Activated T-helper 1 cell treated with Interleukin-2 at 50 U/mL for 16 hours (primary cell): ENCODE results near the gene CCDC167.
"Not testable (repeated sequence)": the region's sequence is repeated elsewhere in the genome, so short reads cannot be mapped to it uniquely, and the experiment has no call there.

Experiments
- DNase-seq: peaks from one replicate; pipeline ENCODE4 v3.0.0-alpha.2; 2020; ENCODE audit warnings: low read depth

CCDC167 gene

DNA sequence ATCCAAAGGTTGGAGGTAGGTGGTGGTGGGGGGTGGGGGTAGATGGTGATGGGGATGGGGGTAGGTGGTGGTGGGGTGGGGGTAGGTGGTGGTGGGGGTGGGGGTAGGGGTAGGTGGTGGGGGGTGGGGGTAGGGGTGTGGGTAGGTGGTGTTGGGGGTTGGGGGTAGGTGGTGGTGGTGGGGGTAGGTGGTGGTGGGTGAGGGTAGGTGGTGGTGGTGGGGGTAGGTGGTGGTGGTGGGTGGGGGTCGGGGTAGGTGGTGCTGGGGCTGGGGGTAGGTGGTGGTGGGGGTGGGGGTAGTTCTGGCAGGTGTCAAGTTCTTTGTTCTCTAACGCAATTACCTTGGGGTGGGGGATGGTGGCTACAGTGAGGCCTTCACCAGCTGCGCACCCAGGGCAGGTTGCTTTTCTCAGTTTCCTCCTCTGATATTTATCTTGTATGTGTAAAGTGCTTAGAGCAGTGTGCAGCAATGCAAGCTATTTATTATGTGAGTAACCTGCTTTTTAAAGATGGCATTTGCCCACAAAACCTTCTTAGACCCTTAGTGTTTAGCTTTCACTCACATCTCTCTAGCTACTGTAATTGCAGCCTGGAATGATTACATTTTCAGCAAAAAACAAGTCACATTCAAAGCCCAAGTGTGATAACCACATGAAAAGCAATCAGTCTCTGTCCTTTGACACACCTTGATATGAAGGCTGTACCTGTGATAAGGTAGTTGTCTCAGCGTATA, 8.2 kb upstream of the CCDC167 start:
- no peak for DNase-seq

DNA sequence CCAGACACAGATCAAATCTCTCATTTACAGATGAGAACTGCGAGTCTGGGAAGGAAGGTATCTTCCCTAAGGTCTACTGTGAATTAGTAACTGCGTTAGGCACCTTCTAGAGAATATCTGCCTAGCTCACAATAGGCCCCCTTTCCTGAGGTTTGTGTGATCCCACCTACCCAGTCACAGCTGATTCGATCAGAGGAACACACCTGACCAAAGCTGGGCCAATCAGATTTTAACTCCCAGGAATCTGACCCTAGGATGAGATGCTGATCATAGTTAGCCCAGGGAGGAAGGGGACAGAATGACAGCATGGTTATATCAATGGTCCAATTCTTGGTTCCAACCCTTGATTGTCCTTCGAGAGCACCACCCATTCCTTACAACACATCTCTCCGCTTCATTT, 7.4 kb upstream of the CCDC167 start:
- DNase-seq: no peak

DNA sequence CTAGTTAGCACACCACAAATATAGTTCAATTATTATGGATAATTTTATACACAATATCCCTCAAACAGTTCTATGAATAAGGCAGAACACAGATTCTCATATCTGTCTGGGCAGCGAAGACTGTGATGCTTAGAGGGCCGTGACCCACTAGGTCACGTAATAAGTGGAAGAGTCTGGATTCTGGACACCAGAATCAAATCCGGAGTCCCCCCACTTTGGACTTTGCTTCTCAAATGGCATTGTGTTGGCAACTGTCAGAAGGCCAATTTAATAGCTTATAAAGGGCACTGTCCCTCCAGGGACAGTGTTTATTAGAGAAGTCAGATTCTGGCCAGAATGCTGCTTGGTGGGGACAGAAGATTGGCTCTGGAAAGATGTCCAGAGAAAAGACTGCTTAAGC, 6.8 kb upstream of the CCDC167 start:
- no peak for DNase-seq

DNA sequence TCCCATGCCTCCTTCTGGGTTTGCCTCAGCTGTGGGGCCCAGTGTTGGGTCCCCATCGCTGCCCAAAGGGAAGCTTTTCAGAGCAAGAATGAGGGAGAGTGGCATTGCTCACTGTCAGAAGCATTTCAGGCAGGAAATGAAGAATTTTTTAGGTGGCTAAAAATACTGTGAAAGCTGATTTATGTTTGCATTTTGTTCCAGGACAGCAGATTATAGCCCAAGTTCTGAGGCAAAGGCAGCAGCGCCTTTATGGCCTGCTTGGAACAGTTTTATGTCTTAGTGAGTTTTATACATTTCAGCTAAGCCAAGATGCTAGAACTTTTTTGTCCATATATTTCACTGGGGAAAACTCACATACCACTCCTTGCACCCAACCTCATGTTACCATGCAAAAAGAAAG, 4.3 kb upstream of the CCDC167 start:
- no peak for DNase-seq

- DNase-seq: no peak
Measured at GRCh38 chr6:37503309-37503965, 3.7 kb upstream of the CCDC167 start.

- peak; percentile 43 for DNase-seq
Measured at GRCh38 chr6:37502703-37503291, 3.1 kb upstream of the CCDC167 start.

DNA sequence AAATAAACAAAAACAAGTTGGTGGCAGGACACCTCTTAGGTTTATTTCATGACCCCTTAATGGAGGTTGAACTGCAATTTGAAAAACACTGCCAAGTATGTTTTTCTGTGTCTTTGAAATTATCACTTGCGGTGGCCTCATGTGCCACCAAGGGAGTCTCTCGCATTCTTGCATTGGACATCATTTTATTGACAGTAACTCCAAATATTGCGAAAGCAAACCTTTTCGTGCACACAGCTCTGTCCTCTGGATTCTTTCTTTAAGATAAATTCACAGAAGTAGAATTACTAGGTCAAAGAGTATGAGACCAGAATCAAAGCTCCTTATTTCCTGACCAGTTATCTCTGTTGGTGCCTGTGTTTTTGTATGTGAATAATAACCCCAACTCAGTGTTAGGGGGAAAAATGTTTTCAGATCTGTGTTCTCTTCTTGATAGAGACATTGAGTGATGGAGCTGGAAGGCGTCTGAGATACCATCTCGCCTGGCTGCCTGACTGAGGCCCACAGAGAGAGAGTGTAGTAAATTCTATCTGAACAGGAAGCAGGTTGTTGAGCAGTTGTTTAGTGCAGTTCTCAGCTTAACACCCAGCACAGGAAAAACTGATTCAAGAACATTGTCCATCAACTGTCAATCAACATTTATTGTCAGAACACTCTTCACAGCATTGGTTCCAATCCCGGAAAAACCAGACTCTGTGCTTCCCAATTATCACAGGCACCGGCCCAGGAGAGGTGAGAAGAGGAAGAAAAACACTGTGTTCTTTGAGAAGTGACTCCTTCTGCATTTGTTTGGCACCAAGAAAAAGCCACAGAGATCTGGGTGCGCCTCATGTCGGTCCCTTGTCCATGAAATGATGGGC, 2.2 kb upstream of the CCDC167 start:
- DNase-seq: no peak

- DNase-seq: not testable (repeated sequence)
Measured at GRCh38 chr6:37500904-37501303, 1.2 kb upstream of the CCDC167 start.

DNA sequence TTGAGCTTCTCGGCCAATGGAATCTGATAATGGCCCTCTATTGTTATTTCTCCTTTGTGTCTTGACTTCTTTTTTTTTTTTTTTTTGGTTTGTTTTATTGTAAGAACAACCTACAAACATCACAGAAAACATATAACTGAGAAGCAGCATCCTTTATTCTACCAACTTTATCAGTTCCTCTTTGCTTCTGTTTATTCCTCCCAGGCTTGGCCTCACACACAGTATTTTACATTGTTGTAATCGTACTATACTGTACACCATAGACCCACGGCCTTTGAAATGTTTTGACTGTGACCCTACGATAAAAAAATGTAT, 558 bp upstream of the CCDC167 start:
- no peak for DNase-seq

GRCh38 chr6:37496951-37497885, 2.5 kb downstream of the CCDC167 start:
- DNase-seq: no peak

DNA sequence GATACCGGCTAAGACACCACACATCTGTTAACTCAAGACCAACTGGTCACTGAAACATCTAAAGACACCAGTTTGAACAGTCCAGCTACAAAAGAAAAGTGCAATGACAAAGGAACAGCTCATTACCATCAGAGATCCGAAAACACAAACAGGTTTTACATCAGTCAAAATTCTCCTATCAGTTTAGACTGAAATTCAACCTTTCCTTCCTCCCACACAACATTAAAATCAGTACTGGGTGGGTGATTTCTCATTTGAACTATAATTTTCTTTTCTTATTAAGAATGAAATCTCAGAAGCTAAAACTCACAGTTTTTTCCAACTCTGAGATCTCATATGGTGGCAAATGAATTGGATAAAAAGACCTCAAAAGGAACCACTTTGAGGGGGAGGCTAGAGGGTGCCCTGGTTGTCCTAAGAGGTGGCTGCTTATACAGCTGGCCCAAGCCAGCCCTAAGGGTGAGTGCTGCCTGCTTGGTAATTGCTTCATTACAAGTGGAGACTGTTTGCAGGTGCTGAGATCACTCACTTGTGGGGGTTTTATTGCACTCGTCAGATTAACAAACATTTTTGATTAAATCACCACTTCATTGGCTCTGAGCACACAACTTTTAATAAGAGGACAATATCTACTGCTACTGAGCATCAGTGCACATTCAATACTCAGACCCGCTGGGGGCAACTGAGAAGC, 4.3 kb downstream of the CCDC167 start:
- no peak for DNase-seq

- DNase-seq: no peak
Measured at GRCh38 chr6:37493661-37493995, 6.1 kb downstream of the CCDC167 start.

GRCh38 chr6:37492991-37493660, 6.6 kb downstream of the CCDC167 start:
- no peak for DNase-seq

GRCh38 chr6:37492236-37492972, 7.3 kb downstream of the CCDC167 start:
- DNase-seq: no peak

DNA sequence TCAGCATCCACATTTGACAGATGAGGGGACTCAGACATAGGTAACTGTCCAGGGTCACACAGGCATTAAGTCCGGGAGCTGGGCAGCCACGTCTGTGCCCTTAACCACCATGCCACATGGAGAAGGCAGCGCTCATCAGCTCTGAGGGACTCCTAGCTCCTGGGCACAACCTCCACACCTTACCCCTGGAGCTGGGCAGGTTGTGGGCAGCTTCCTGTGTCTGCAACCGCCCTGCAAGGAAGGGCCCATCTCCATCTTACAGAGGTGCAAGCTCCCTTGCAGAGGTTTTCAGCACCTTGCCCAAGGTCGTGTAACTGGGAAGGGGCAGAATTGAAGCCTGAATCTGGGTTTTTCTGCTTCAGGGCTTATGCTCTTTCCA, 7.9 kb downstream of the CCDC167 start:
- no peak for DNase-seq

DNA sequence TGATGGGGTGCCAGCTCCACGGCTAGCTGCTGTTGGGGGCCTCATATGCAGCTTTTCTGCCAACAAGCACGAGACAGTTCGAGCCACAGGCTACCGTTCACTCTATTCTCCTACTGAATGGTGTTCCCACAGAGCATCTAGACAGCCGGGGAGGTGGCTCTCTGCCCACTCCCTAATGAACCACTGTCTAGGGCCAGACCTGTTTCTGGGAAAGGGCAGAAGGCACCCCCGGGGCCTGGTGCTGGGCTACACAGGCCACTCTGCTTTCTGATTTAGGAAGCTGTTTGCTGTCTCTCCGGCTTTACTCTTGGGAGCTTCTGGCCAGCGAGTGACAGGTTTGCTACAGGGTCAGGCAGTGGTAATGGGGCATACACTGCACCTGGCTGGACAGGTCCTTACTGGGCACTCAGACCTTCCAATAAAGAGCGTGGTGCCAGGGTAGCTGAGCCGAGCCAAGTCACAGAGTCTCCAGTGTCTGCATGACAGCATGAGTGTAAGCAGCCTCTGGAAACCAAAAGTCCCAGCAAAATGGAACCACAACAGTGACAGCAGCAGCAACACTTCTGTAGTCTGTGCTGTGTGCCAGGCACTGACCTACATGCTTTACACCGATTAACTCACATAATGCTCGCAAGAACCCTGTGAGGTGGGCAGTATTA, 8.4 kb downstream of the CCDC167 start:
- DNase-seq: no peak

DNA sequence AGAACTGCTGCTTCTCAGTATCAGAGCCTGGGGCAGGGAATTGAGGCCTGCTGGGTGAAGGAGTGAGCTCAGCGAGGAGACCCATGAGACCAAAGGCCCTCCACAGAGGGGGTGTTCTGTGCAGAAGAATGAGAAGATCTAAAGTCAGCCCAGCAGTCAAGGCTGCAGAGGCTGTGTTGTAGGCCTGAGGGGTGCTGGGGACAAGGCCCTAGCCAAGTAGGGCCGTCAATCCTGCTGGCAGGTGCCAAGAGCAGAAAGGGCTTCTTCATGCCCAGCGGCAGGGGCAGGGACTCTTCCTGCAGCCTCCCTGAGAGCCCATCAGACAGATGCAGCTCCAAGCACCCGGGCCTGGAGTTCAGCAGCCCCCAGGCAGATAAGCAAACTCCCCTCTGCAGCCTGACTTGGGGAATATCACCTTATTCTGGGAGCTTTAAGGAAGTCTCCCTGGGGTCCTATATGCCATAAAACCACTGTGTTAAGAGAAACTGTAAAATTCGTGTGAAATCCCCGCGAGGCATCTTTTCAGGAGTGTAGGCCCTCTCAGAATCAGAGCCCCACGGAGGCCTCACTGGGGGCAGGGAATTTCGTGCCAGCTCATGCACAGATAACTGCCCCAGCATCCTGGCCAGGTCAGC, 9.0 kb downstream of the CCDC167 start:
- no peak for DNase-seq

DNA sequence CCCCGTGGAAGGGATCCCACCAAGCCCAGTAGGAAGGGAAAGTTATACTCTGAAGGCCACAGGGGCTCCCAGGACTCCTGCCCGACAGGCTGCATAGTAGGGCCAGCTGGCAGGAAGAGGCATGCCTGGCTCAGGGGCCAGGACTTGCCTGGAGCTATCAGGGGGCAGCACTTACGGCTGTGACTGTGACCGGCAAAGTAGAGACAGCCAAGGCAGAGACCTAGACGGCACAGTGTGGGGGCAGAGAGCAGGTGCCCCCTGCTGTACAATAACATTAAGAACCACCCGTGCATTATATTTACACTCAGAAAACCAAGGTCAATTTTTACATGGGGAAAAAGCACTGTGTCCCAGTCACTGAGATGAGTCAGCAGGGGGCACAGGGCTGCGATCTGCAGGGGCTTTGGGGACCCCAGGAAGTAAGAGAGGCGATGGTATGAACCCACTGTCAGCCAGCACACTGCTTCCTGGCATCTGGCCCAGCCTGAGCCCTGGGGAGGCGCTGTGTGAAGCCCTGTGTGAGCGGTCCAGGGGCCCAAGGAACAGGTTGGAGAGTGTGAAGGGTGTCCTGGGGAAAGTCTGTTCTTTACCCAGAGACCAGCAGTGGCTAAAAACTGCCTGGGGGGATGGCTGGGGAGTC, 9.9 kb downstream of the CCDC167 start:
- no peak for DNase-seq
